ENCODE data around the gene ALCAM. TPM values are rescaled to one million over a fixed set of nuclear protein-coding genes. Genes with fewer than 3 reads are reported as not detected.

ALCAM gene
- total RNA-seq, 1 experiment from 2014 or later = 136 TPM

GRCh38 chr3:105355408-105356061 is 11.2 kb upstream of the ALCAM start:
- DNase-seq (ENCODE audit: low read depth) = peak; percentile 64

GRCh38 chr3:105356396-105356795 is 10.3 kb upstream of the ALCAM start:
- no peak for DNase-seq (ENCODE audit: low read depth)

DNA sequence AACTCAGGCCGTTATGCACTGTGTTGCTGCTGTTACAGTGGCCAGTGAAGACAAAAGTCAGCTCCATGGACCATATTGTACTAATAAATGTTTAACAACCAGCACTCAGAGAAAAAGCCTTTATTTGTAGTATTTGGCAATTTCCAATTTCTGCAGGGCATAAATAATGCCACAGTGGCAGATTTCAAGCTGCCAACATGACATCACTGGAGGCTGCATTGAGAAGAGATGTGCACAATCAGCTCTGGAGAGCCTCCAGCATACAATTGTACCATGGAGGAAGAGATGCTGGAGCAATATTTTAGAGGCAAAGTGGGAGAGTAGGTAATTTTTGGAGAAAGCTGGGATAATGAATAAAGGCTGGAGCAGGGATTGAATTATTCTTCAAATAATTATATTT is 9.7 kb upstream of the ALCAM start:
- DNase-seq (ENCODE audit: low read depth) = no peak

DNA sequence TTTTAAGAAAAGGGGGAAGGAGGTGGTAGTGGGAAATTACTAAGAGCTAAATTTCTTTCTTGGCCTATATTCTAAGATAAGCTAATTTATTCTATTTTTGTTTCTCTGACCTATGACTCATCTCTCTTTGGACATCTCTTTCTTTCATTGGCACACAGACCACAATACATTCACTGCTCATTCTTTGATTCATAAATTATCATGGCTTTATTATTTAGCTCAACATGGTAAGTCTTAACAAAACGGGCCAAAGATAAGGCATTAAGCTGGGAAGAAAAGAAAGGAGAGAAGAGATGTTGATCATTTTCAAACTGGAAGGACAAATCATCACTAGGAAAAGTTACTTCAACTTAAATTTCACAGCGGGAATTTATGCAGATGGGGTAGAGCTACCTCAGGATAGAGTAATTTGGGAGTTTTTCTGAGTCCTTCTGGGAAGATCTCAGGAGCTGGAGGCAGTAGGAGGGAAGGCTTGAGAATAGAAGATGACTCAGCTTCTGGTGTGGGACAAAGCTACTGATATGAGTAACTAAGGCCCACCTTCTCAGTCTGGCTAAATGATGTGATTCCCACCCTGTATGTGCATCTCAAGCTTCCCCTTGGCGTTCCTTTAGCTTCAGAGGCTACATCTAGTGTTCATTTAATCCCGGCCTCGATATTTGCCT is 7.5 kb upstream of the ALCAM start:
- DNase-seq (ENCODE audit: low read depth) = peak; percentile 80

DNA sequence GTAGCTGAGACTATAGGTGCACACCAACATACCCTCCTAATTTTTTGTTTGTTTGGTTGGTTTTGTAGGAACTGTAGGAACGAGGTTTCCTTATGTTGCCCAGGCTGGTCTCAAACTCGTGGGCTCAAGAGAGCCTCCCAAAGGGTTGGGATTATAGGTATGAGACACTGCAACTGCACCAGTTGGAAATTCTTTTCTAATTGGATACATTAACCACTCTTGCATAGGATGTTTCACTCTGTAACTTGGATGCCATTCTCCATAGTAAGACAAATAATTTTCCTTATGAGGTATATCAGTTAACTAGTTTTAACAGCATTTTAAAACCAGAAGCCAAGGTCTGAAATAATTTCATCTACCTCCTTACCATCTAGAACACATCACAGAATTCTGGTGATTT is 6.7 kb upstream of the ALCAM start:
- no peak for DNase-seq (ENCODE audit: low read depth)

- peak; percentile 81 for DNase-seq (ENCODE audit: low read depth)
These were observed 4.6 kb upstream of the ALCAM start for GRCh38 chr3:105362021-105362665.

- DNase-seq (ENCODE audit: low read depth) = peak; percentile 82
These were observed 2.6 kb upstream of the ALCAM start for GRCh38 chr3:105364128-105364527.

DNA sequence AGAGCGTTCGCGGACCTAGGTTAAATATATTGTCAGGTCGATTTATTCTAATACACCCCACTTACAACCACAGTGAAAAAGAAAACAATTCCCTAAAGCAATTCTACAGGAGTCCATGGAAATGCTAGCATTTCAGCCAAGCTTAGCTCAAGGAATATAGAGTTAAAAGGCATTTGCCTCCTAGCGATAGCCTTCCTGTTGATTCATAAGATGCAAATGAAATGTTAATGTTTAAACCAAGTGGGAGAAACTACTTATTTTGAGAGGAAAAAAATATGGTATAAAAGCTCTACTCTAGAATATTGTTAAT is 1.7 kb upstream of the ALCAM start:
- DNase-seq (ENCODE audit: low read depth) = peak; percentile 17

DNA sequence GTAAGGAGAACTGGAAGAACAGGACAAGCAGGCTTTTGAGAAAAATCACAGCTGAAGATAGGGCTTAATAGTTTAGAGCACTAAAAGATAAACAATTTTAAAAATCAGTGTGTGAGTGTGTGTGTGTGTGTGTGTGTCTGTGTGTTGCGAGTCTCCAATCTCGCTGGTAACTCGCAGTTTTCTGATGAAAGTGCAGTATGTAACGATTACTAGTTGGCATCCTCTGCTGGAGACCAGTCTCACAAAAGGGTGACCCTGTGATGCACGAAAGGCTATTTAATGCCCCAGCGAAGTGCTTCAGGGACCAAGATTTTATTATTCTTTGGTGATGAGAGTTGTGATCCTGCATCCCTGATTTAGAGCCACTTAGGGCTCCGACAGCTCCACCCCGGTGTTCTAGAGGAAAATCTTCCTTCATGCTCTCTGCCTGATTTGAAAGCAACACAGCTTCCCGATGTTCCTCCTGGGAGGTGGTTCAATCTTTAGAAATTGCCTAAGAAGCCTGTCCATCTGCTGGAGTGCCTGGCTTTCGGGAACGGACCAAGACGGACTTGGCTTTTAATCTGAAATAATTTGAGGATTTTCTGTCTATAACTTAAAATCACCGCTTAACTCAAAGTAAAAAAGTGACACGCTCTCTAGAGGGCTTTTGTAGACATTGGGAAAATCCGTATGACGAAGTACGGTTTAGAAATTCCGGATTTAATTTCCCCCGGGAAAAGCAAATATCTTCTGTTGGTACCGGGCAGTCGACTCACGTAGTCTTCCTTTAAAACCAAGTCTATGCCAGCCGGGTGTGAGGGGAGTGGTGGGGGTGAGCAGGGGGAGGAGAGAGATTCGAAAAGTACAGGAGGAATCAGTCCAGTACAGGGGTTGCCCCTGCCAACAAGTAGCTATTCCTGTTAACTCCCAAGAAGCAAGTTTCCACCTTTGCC is 1.1 kb upstream of the ALCAM start:
- DNase-seq (ENCODE audit: low read depth) = peak; percentile 64

- no peak for DNase-seq (ENCODE audit: low read depth)
These were observed 325 bp downstream of the ALCAM start for GRCh38 chr3:105367063-105367405.

GRCh38 chr3:105367406-105368213 is 901 bp downstream of the ALCAM start:
- DNase-seq (ENCODE audit: low read depth) = peak; percentile 76

- DNase-seq (ENCODE audit: low read depth) = peak; percentile 66
These were observed 2.1 kb downstream of the ALCAM start for GRCh38 chr3:105368566-105369499.

GRCh38 chr3:105369500-105370371 is 3.0 kb downstream of the ALCAM start:
- DNase-seq (ENCODE audit: low read depth) = peak; percentile 79

- DNase-seq (ENCODE audit: low read depth) = no peak
These were observed 6.7 kb downstream of the ALCAM start for GRCh38 chr3:105373383-105373782.

DNA sequence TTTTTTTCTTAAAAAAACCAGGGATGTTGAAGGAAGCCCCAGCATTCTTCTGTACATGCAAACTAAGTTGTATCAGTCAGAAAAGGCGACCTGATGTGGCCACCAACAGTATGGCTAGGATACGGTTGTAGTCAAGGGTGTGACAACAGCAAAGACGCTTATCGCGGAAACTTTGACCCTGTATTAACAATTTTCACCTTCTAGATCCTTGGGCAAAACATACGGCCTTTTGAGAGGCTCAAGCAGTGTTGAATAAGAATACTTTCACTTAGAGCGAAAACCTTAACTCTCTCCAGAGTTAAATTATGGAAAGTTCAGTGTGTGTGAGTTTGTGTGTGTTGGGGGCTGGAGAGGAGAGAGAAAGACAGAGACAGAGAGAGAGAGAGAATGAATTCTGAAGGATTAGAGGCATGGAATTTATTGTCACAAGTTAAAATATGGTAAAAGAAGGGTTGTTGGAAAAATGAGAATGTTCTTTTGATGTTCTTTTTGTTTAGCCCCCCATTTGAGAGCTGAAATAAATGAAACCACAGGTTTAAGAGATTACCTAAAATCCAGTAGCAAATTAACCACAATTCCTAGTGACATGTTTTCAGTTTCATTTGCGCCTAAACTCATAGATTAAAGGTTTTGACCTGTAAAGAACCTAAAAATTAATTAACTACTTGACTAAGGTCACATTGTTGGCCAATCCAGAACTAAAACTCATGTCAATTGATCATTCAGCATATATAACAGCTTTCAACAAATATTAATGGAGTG is 9.2 kb downstream of the ALCAM start:
- DNase-seq (ENCODE audit: low read depth) = no peak

- no peak for DNase-seq (ENCODE audit: low read depth)
These were observed 11.0 kb downstream of the ALCAM start for GRCh38 chr3:105377716-105378115.

GRCh38 chr3:105385179-105385578 is 18.5 kb downstream of the ALCAM start:
- DNase-seq (ENCODE audit: low read depth) = no peak

Measured in HT1080 (cell line).